Measurements from ENCODE around the gene PNPLA3. TPM values are rescaled to one million over a fixed set of nuclear protein-coding genes. Genes with fewer than 3 reads are reported as not detected.

PNPLA3 gene
- total RNA-seq, 1 experiment from 2014 or later: 17.5 TPM

GRCh38 chr22:43878079-43878795 lies 45.4 kb upstream of the PNPLA3 start:
- Mint-ChIP-seq H3K4me1 (peaks cover 3 to 9% of the 10 kb centered on the region in 2 experiments), H3K36me3 (ENCODE audit: insufficient read depth in 1 of 3, low read depth in 3 of 3) (peaks cover 4 to 12% (median 9%) of the 10 kb centered on the region in 3 experiments; a peak in 5 of 7 replicates), H3K9me3 (peaks cover 4 to 15% of the 10 kb centered on the region in 2 experiments; a peak in 4 of 5 replicates), H3K27ac (no peak overlapping the region), H3K27me3 (ENCODE audit: low read depth) (peaks cover 3% of the 10 kb centered on the region), H3K4me3 (no peak overlapping the region)
- Histone ChIP-seq H4K20me1 (ENCODE audit: control insufficient read depth, insufficient read depth, insufficient read length) (no peaks in the 10 kb centered on the region), H3K9me3 (ENCODE audit: control insufficient read depth, low read depth, low read length) (no peaks in the 10 kb centered on the region), H3K27me3 (ENCODE audit: insufficient read depth, low read length) (no peaks in the 10 kb centered on the region), H2AFZ (ENCODE audit: low read length) (no peak overlapping the region), H3K18ac (ENCODE audit: insufficient read length, low read depth, low read length) (no peak overlapping the region), H4K8ac (replicated peaks; ENCODE audit: insufficient read length, low read depth, low read length) (no peak overlapping the region), H3K79me1 (ENCODE audit: insufficient read depth, low read depth, low read length, poor library complexity, severe bottlenecking) (no peaks in the 10 kb centered on the region), H2BK12ac (ENCODE audit: insufficient read length, low read depth, low read length) (no peak overlapping the region), H2BK20ac (ENCODE audit: low read depth, low read length, poor library complexity, severe bottlenecking) (no peak overlapping the region), H3K23ac (ENCODE audit: insufficient read length, low read depth, low read length) (no peak overlapping the region), H4K5ac (ENCODE audit: insufficient read length, low read depth, low read length) (no peak overlapping the region), H2BK120ac (ENCODE audit: low read depth, low read length, poor library complexity, severe bottlenecking) (no peak overlapping the region), H3K56ac (ENCODE audit: insufficient read length, low read depth, low read length) (no peak overlapping the region), H3K4me2 (ENCODE audit: insufficient read depth, insufficient read length, low read length) (no peak overlapping the region), H4K91ac (ENCODE audit: insufficient read length, low read depth, low read length) (no peak overlapping the region), H3K4ac (ENCODE audit: low read depth, low read length) (no peak overlapping the region), H3K14ac (ENCODE audit: insufficient read depth, low read length) (no peak overlapping the region; the same call in 1 of the 2 replicates), H3K23me2 (ENCODE audit: insufficient read length, low read depth, low read length, poor library complexity, severe bottlenecking) (no peaks in the 10 kb centered on the region), H3K9ac (ENCODE audit: extremely low read depth, insufficient read length, low read length) (no peak overlapping the region), H3K4me1 (ENCODE audit: insufficient read depth, low read length) (no peaks in the 10 kb centered on the region), H3K27ac (ENCODE audit: insufficient read length, low read depth, low read length) (no peak overlapping the region), H3K79me2 (ENCODE audit: insufficient read depth, low read length) (no peaks in the 10 kb centered on the region), H2BK15ac (ENCODE audit: low read depth, low read length) (no peak overlapping the region), H3T11ph (ENCODE audit: low read length) (no peak overlapping the region), H2AK5ac (ENCODE audit: insufficient read length, low read length) (no peak overlapping the region), H2BK5ac (ENCODE audit: insufficient read length, low read length) (no peak overlapping the region)
- no CpG with 5 or more reads among the region's 12 CpGs for WGBS (ENCODE audit: extremely low coverage, insufficient read length, low lambda C conversion rate)
- no peak for TF ChIP-seq CTCF (conservative IDR thresholded peaks at IDR 0.05)
- DNase-seq: peak; percentile 19
